Astrocyte of the spinal cord (primary cell): ENCODE results near the gene SREBF2.
A peak's percentile ranks its signal among the peaks of the same experiment; 100 is the strongest.

Experiments
- DNase-seq: peaks from one replicate; pipeline ENCODE4 v3.0.0; 2011; ENCODE audit warnings: low read depth, low spot score
- H3K4me3 ChIP-seq: 2 replicates; pipeline ENCODE4 v1.5.1; 2011; ENCODE audit warnings: low read depth, mild to moderate bottlenecking, low read length, moderate library complexity
- CTCF ChIP-seq: IDR thresholded peaks from 2 replicates; pipeline ENCODE4 v1.5.1; 2012; ENCODE audit warnings: low read depth, mild to moderate bottlenecking, low read length, inconsistent platforms
- in situ Hi-C: cut with HindIII; loops from 2 replicates; pipeline ENCODE4 v1.10.0; 2017; ENCODE audit warnings: low sequenced_read_pairs

SREBF2 gene

GRCh38 chr22:41846268-41846987 lies 13.5 kb downstream of the SREBF2 start:
- no peak for DNase-seq
- H3K4me3 ChIP-seq: no peak overlapping the region
- in situ Hi-C loops: no loop called here
- TF ChIP-seq CTCF: no peak

- no peak for TF ChIP-seq CTCF
- in situ Hi-C loops: no loop called here
- no peak for DNase-seq
- no peak overlapping the region for H3K4me3 ChIP-seq
Observed at GRCh38 chr22:41847300-41847699, 14.4 kb downstream of the SREBF2 start.

- in situ Hi-C loops: no loop called here
- no peak for DNase-seq
- H3K4me3 ChIP-seq: no peak overlapping the region
- TF ChIP-seq CTCF: no peak
Observed at GRCh38 chr22:41848468-41848867, 15.6 kb downstream of the SREBF2 start.

- no peak for DNase-seq
- in situ Hi-C loops: no loop called here
- no peak for TF ChIP-seq CTCF
- H3K4me3 ChIP-seq: no peak overlapping the region
Observed at GRCh38 chr22:41856469-41856868, 23.6 kb downstream of the SREBF2 start.

GRCh38 chr22:41857155-41857859 lies 24.4 kb downstream of the SREBF2 start:
- no peak overlapping the region for H3K4me3 ChIP-seq
- in situ Hi-C loops: no loop called here
- DNase-seq: peak; percentile 63
- TF ChIP-seq CTCF: peak; percentile 66

- TF ChIP-seq CTCF: no peak
- DNase-seq: no peak
- no peak overlapping the region for H3K4me3 ChIP-seq
- in situ Hi-C loops: no loop called here
Observed at GRCh38 chr22:41857860-41858199, 24.9 kb downstream of the SREBF2 start.
